Small intestine (tissue), 7 donors: Measurements from ENCODE around the gene GBF1. TPM values are rescaled to one million over a fixed set of nuclear protein-coding genes. Genes with fewer than 3 reads are reported as not detected.
"Not testable (repeated sequence)": the region's sequence is repeated elsewhere in the genome, so short reads cannot be mapped to it uniquely, and the experiment has no call there.

Experiments used
- DNase-seq, 2 donors: peaks; one replicate each; pipeline versions ENCODE4 v3.0.0 to v3.0.0-alpha.2; 2013
- FAIRE-seq: peaks from 2 replicates; lab custom pipeline; 2012; peaks lifted over from hg19 to GRCh38; lab: Jason Lieb, UNC
- H3K27ac ChIP-seq, 3 donors: one replicate each; pipeline ENCODE4 v1.5.1; 2013; ENCODE audit warnings: low read length in 2 of 3, mild to moderate bottlenecking in 2 of 3, control low read depth in 1 of 3, inconsistent platforms in 1 of 3, low read depth in 1 of 3, moderate library complexity in 1 of 3
- H3K27me3 ChIP-seq, 3 donors: one replicate each; pipeline ENCODE4 v1.6.1; 2013; ENCODE audit warnings: low read length in 3 of 3, inconsistent platforms in 1 of 3; ENCODE audit not compliant: control insufficient read depth in 3 of 3, insufficient read depth in 3 of 3
- H3K36me3 ChIP-seq, 3 donors: one replicate each; pipeline ENCODE4 v1.6.1; 2013; ENCODE audit warnings: low read length in 3 of 3, inconsistent platforms in 1 of 3, low read depth in 1 of 3, mild to moderate bottlenecking in 1 of 3, moderate library complexity in 1 of 3; ENCODE audit not compliant: control insufficient read depth in 3 of 3, insufficient read depth in 2 of 3
- H3K4me1 ChIP-seq, 3 donors: one replicate each; pipeline ENCODE4 v1.6.1; 2013; ENCODE audit warnings: low read length in 2 of 3, inconsistent platforms in 1 of 3, low read depth in 1 of 3, mild to moderate bottlenecking in 1 of 3, moderate library complexity in 1 of 3; ENCODE audit not compliant: control insufficient read depth in 3 of 3, insufficient read depth in 2 of 3
- H3K4me3 ChIP-seq, 3 donors: one replicate each; pipeline ENCODE4 v1.5.1; 2013; ENCODE audit warnings: low read length in 3 of 3, control low read depth in 1 of 3, inconsistent platforms in 1 of 3, low read depth in 1 of 3, mild to moderate bottlenecking in 1 of 3, moderate library complexity in 1 of 3
- H3K9me3 ChIP-seq, 2 donors: one replicate each; pipeline ENCODE4 v1.6.1; 2013; ENCODE audit warnings: low read depth in 1 of 2, low read length in 1 of 2; ENCODE audit not compliant: control insufficient read depth in 2 of 2, insufficient read depth in 1 of 2
- WGBS, 3 donors: extraction: QIAGEN DNeasy Blood & Tissue Kit; methylation state at CpG; one replicate each; pipeline ENCODE4 v1.1.7; 2013; 5-methylcytosine and 5-hydroxymethylcytosine counted together
- polyA plus RNA-seq, 4 donors: library from polyadenylated mRNA; stranded (reverse) in 3 of 4; unstranded in 1 of 4; fragments of 200-250 nt in 3 of 4; fragments of 120-200 nt in 1 of 4; gene quantifications; one replicate each; pipeline versions ENCODE4 v1.2.1 to v1.2.3, GENCODE V29; 2013
- donor health status: healthy with polysubstance abuse.
- donor health status: control.
- donor health status: control.
- donor health status: Bipolar disorder and iron deficiency.
- donor health status: healthy.

GBF1 gene
- polyA plus RNA-seq, 4 donors = 13.2 to 53.0 (median 18.4) TPM

DNA sequence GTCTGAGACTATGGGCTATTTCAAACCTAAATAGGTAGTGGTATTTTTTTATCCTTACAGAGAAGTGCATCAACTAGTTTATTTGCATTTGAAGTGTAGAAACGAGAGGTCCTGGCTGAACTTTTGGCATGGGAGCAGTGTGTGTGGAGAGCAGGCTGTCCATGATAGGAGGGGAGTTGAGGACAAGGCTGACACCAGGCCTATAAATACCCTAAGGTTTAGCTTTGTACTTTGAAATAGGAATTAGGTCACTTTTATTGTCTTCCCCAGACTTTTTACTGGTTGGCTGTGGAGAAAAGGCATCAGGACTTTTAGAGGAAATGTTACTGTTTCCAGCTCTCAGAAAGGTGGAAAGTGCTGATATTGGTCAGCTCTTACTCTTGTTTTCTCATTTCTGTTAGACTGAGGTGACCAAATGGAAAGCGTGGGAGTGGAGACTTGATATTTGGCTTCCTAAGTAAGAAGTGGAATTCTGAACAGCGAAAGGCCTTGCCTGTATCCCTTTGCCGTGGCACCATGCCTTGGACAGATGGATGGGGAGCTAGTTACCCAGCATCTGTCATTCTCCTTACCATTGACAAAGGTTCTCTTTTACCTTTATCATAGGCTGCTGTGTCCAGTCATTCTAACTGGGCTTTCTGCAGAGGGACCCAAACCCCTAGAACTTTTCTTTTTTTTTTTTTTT lies 46.0 kb downstream of the GBF1 start:
- no peaks in the 10 kb centered on the region for H3K4me1 ChIP-seq
- DNase-seq (no peak), FAIRE-seq (no peak)
- peak overlapping the region in 1 of 3 donors; percentile 27 for H3K27ac ChIP-seq
- WGBS, 3 donors = 77 to 85% (median 83%) methylated on average over 4 of the region's 4 CpGs
- no peak overlapping the region for H3K4me3 ChIP-seq
- H3K27me3 ChIP-seq = no peaks in the 10 kb centered on the region
- peaks cover 3 to 11% (median 3%) of the 10 kb centered on the region in 3 donors for H3K36me3 ChIP-seq
- no peaks in the 10 kb centered on the region for H3K9me3 ChIP-seq

DNA sequence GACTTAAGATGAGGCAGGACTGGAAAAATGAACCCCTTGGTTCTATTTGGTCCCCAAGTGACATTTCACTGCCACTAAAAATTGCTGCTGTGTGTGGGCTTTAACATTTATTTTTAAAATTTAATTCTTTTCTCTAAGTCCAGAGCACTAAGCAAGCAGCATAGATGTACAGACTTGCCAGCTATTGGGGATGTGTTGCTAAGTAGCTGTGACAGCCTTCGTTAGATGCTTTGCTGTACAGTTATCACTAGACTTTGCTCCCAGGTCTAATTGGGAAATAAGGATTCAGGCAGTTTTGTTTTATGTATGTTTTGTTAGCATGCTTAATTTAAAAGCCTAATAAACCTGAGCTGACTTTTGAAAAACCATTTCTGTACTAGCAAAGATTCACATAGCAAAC lies 51.8 kb downstream of the GBF1 start:
- 21 to 68% (median 55%) methylated on average over 1 of the region's 1 CpG for WGBS, 3 donors
- FAIRE-seq = no peak

DNA sequence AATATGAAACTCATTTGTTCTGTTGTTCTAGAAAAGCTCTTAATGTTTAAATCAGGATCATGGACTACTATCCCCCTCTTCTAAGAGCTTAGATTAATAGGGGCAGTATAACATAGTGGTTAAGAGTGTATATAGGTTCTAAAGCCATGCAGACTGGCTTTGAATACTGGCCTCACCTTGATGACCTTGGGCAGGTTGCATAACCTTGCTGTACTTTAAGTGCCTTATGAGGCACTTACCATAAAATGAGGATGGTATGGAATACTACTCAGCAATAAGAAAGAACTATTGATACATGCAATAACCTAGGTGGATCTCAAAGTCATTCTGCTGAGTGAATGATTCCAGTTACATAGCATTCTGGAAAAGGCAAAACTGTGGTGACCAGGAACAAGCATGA lies 53.6 kb downstream of the GBF1 start:
- Histone ChIP-seq H3K9me3 (peaks cover 0 to 2% of the 10 kb centered on the region in 2 donors), H3K4me1 (peaks cover 0 to 5% (median 0%) of the 10 kb centered on the region in 3 donors), H3K27me3 (no peaks in the 10 kb centered on the region), H3K4me3 (no peak overlapping the region), H3K27ac (no peak overlapping the region), H3K36me3 (no peaks in the 10 kb centered on the region)
- no peak for FAIRE-seq
- no peak for DNase-seq

More for the DNA sequence above, 51.8 kb downstream of the GBF1 start:
- Histone ChIP-seq H3K36me3 (peaks cover 0 to 4% (median 0%) of the 10 kb centered on the region in 3 donors), H3K27ac (no peak overlapping the region), H3K4me3 (no peak overlapping the region), H3K4me1 (peaks cover 0 to 5% (median 0%) of the 10 kb centered on the region in 3 donors), H3K27me3 (no peaks in the 10 kb centered on the region), H3K9me3 (peaks cover 0 to 2% of the 10 kb centered on the region in 2 donors)
- no peak for DNase-seq

DNA sequence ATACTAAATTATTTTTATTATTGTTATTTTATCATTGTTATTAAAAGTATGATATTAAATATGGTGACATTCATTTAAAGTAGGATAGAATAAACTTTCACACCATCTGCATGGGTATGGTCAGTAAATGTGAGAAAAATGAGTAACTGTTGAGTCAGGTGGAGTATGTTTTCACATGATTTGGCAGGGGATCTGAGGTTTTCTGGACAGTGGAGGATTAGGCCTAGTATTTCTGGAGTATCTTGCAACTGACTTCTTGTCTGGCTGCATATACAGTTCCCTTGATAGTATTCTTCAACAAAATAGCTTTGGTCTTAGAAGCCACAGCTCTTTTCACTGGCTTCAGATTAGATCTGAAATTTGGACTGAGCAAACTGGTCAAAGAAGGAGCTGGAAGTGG lies 54.5 kb downstream of the GBF1 start:
- FAIRE-seq = no peak
- Histone ChIP-seq H3K4me3 (no peak overlapping the region), H3K27me3 (no peaks in the 10 kb centered on the region), H3K9me3 (peaks cover 0 to 2% of the 10 kb centered on the region in 2 donors), H3K4me1 (peaks cover 0 to 5% (median 0%) of the 10 kb centered on the region in 3 donors), H3K36me3 (no peaks in the 10 kb centered on the region), H3K27ac (no peak overlapping the region)
- no peak for DNase-seq

- H3K36me3 ChIP-seq = no peaks in the 10 kb centered on the region
- no peak for FAIRE-seq
- no peak overlapping the region for H3K27ac ChIP-seq
- peaks cover 0 to 5% (median 0%) of the 10 kb centered on the region in 3 donors for H3K4me1 ChIP-seq
- H3K9me3 ChIP-seq = peaks cover 0 to 2% of the 10 kb centered on the region in 2 donors
- H3K27me3 ChIP-seq = no peaks in the 10 kb centered on the region
- DNase-seq = no peak
- H3K4me3 ChIP-seq = no peak overlapping the region
- WGBS, 3 donors = 66 to 89% (median 78%) methylated on average over 4 of the region's 4 CpGs
These were observed 55.0 kb downstream of the GBF1 start for GRCh38 chr10:102300278-102300843.

DNA sequence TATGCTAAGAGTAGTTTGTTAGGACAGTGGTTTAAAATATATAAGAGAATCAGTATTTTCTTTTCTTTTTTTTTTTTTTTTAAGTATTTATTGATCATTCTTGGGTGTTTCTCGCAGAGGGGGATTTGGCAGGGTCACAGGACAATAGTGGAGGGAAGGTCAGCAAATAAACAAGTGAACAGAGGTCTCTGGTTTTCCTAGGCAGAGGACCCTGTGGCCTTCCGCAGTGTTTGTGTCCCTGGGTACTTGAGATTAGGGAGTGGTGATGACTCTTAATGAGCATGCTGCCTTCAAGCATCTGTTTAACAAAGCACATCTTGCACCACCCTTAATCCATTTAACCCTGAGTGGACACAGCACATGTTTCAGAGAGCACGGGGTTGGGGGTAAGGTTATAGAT lies 55.6 kb downstream of the GBF1 start:
- not testable (repeated sequence) for H3K4me1 ChIP-seq, H3K27me3 ChIP-seq, H3K9me3 ChIP-seq, H3K4me3 ChIP-seq, DNase-seq, H3K27ac ChIP-seq, H3K36me3 ChIP-seq, FAIRE-seq
- 71 to 89% (median 86%) methylated on average over 1 to 2 of the region's 3 CpGs for WGBS, 3 donors

DNA sequence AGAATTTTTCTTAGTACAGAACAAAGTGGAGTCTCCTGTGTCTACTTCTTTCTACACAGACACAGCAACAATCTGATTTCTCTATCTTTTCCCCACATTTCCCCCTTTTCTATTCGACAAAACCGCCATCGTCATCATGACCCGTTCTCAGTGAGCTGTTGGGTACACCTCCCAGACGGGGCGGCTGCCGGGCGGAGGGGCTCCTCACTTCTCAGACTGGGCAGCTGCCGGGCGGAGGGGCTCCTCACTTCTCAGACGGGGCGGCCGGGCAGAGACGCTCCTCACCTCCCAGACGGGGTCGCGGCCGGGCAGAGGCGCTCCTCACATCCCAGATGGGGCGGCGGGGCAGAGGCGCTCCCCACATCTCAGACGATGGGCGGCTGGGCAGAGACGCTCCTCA lies 56.0 kb downstream of the GBF1 start:
- H3K27me3 ChIP-seq, H3K36me3 ChIP-seq, H3K4me1 ChIP-seq, H3K9me3 ChIP-seq, H3K27ac ChIP-seq, H3K4me3 ChIP-seq, FAIRE-seq, DNase-seq: not testable (repeated sequence)
- WGBS, 3 donors = 94 to 97% (median 95%) methylated on average over 11 to 23 of the region's 25 CpGs

DNA sequence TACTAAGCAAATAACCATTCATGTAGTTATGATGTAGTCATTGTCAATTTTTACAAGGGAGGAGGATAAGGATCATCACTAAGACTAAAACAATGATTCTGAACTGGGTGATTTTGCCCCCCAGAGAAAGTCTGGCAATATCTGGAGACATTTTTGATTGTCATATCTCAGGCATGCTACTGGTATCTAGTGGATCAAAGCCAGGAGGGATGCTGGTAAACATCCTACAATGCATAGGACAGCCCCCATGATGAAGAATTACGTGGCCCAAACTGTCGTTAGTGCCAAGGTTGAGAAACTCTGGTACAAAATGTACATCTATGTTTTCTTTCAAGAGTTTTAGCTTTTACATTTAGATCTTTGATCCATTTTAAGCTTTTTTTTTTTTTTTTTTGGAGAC lies 57.3 kb downstream of the GBF1 start:
- DNase-seq (no peak), FAIRE-seq (no peak)
- Histone ChIP-seq H3K27ac (no peak overlapping the region), H3K27me3 (no peaks in the 10 kb centered on the region), H3K36me3 (peaks cover 0 to 4% (median 2%) of the 10 kb centered on the region in 3 donors), H3K4me1 (peaks cover 0 to 5% (median 0%) of the 10 kb centered on the region in 3 donors), H3K4me3 (no peak overlapping the region), H3K9me3 (peaks cover 0 to 2% of the 10 kb centered on the region in 2 donors)
- WGBS, 3 donors = 98 to 100% (median 98%) methylated on average over 2 of the region's 2 CpGs
